Ovary (tissue), 3 donors: ENCODE results near the gene PAIP1.

ENCODE experiments used
- POLR2A ChIP-seq: fragments of 450-650 bp; IDR thresholded peaks from one replicate; pipeline ENCODE4 v1.6.1; 2017; ENCODE audit warnings: antibody characterized with exemption, mild to moderate bottlenecking, moderate library complexity
- TF ChIP-seq, protein P1 (sequence below), 3 donors: fragments of 450-650 bp in 2 of 3; fragments of 200-600 bp in 1 of 3; IDR thresholded peaks; one replicate each; pipeline versions ENCODE4 v1.5.1 to v1.8.0; 2016 to 2022; ENCODE audit warnings: antibody characterized with exemption in 3 of 3, mild to moderate bottlenecking in 1 of 3
- donor health status: DM: no; HTN: no; CAD: no.

DNA sequence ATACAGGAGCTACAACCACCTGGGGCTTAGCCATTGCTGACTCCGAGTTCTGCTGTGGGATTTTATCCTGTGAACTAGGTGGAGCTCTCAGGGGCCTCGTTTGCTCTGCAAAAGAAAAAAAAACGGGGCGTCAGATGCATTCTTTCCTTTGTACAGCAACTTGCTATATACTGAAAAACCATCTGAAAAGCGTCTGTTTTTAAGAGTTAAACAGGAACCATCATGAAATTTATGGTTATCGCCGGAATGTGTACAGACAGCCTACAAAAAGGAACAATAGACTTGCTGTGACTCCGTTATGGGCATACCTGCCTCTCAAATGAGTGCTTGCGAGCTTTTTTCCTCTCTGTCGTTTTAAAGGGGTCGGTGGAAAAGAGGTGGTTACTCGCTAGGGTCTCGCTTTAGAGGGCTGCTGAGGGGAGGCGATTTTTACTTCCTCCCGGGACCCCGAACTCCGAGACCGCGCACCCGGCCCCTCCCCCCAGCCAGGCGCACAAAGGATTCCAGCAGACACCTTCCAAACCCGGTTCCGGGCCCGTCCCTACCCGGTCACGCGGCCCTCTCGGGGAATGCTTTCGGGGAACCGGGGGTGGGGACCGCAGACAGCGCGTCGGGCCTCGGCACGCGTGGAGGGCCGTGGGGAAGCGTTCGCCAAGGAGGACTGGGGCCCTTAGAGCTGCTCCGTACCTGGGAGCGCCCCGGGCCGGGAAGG, 826 bp downstream of the PAIP1 start:
- no peak for TF ChIP-seq POLR2A
- TF ChIP-seq, protein P1, sequence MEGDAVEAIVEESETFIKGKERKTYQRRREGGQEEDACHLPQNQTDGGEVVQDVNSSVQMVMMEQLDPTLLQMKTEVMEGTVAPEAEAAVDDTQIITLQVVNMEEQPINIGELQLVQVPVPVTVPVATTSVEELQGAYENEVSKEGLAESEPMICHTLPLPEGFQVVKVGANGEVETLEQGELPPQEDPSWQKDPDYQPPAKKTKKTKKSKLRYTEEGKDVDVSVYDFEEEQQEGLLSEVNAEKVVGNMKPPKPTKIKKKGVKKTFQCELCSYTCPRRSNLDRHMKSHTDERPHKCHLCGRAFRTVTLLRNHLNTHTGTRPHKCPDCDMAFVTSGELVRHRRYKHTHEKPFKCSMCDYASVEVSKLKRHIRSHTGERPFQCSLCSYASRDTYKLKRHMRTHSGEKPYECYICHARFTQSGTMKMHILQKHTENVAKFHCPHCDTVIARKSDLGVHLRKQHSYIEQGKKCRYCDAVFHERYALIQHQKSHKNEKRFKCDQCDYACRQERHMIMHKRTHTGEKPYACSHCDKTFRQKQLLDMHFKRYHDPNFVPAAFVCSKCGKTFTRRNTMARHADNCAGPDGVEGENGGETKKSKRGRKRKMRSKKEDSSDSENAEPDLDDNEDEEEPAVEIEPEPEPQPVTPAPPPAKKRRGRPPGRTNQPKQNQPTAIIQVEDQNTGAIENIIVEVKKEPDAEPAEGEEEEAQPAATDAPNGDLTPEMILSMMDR (IDR thresholded peaks at IDR 0.05) = no peak
